ENCODE data around the gene PDLIM4. TPM values are rescaled to one million over a fixed set of nuclear protein-coding genes. Genes with fewer than 3 reads are reported as not detected.

Gene PDLIM4
- polyA plus RNA-seq, 1 experiment: 31.0 TPM

GRCh38 chr5:132211787-132212186, 45.7 kb upstream of the PDLIM4 start:
- H3K4me3 ChIP-seq (ENCODE audit: low read depth, low read length): no peak overlapping the region
- CTCF ChIA-PET: interaction anchor here (0.9 to 1.3 kb wide), 7 partner anchors 11 to 149 kb away, joined by 3 to 4 read pairs (median 3); partner anchors contain the start of gene P4HA2
- H3K27me3 ChIP-seq (ENCODE audit: control insufficient read depth, insufficient read depth, low read length): no peaks in the 10 kb centered on the region
- DNase-seq (ENCODE audit: low read depth): no peak
- TF ChIP-seq CTCF (IDR thresholded peaks at IDR 0.05; ENCODE audit: insufficient read depth, low read depth, low read length): no peak
- peaks cover 36% of the 10 kb centered on the region for H3K36me3 ChIP-seq (ENCODE audit: control insufficient read depth, insufficient read depth, low read length)
- POLR2A ChIA-PET: no interaction called here

- no peak overlapping the region for H3K4me3 ChIP-seq (ENCODE audit: low read depth, low read length)
- no peak for TF ChIP-seq CTCF (IDR thresholded peaks at IDR 0.05; ENCODE audit: insufficient read depth, low read depth, low read length)
- no peaks in the 10 kb centered on the region for H3K27me3 ChIP-seq (ENCODE audit: control insufficient read depth, insufficient read depth, low read length)
- DNase-seq (ENCODE audit: low read depth): no peak
- ChIA-PET CTCF (no interaction called here), POLR2A (no interaction called here)
- H3K36me3 ChIP-seq (ENCODE audit: control insufficient read depth, insufficient read depth, low read length): peaks cover 42% of the 10 kb centered on the region
Measured at GRCh38 chr5:132213666-132214065, 43.8 kb upstream of the PDLIM4 start.

- TF ChIP-seq CTCF (IDR thresholded peaks at IDR 0.05; ENCODE audit: insufficient read depth, low read depth, low read length): no peak
- no peaks in the 10 kb centered on the region for H3K27me3 ChIP-seq (ENCODE audit: control insufficient read depth, insufficient read depth, low read length)
- DNase-seq (ENCODE audit: low read depth): no peak
- H3K4me3 ChIP-seq (ENCODE audit: low read depth, low read length): no peak overlapping the region
- H3K36me3 ChIP-seq (ENCODE audit: control insufficient read depth, insufficient read depth, low read length): peaks cover 42% of the 10 kb centered on the region
- ChIA-PET POLR2A (no interaction called here), CTCF (interaction anchor here (1.1 to 1.4 kb wide), 2 partner anchors 25 to 151 kb away, joined by 3 to 4 read pairs; no protein-coding TSS in a partner anchor)
Measured at GRCh38 chr5:132214491-132214890, 43.0 kb upstream of the PDLIM4 start.

GRCh38 chr5:132215329-132215728, 42.2 kb upstream of the PDLIM4 start:
- H3K4me3 ChIP-seq (ENCODE audit: low read depth, low read length): no peak overlapping the region
- no peak for TF ChIP-seq CTCF (IDR thresholded peaks at IDR 0.05; ENCODE audit: insufficient read depth, low read depth, low read length)
- ChIA-PET POLR2A (interaction anchor here (1.1 kb wide), 1 partner anchor 10 kb away, joined by 4 read pairs; no protein-coding TSS in a partner anchor), CTCF (interaction anchor here (1.0 to 3.0 kb wide), 6 partner anchors 10 to 152 kb away, joined by 3 to 12 read pairs (median 4); no protein-coding TSS in a partner anchor)
- no peaks in the 10 kb centered on the region for H3K27me3 ChIP-seq (ENCODE audit: control insufficient read depth, insufficient read depth, low read length)
- peaks cover 37% of the 10 kb centered on the region for H3K36me3 ChIP-seq (ENCODE audit: control insufficient read depth, insufficient read depth, low read length)
- peak; percentile 90 for DNase-seq (ENCODE audit: low read depth)

DNA sequence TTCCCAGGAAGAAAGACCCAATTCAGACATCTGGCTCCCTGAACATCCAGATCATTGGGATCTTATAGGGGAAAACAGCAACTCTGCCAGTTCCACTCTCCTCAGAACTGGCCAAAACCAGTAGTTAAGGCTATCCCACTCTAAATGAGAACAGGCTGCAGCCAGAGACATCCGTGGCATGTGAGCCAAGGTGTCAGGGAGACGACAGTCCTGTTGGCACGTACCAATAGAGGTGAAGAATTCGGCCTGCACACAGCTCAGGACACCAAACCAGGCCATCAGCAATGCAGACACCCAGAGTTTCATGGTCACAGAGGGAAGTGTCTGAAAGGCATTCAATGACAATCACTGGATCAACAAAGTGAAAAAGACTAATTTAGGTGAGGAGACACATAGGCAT, 39.2 kb upstream of the PDLIM4 start:
- H3K36me3 ChIP-seq (ENCODE audit: control insufficient read depth, insufficient read depth, low read length): peaks cover 22% of the 10 kb centered on the region
- ChIA-PET CTCF (interaction anchor here (1.0 to 1.4 kb wide), 4 partner anchors 9 to 76 kb away, joined by 4 to 5 read pairs (median 4); partner anchors contain the start of genes P4HA2 and SLC22A4), POLR2A (no interaction called here)
- H3K4me3 ChIP-seq (ENCODE audit: low read depth, low read length): no peak overlapping the region
- DNase-seq (ENCODE audit: low read depth): no peak
- TF ChIP-seq CTCF (IDR thresholded peaks at IDR 0.05; ENCODE audit: insufficient read depth, low read depth, low read length): no peak
- H3K27me3 ChIP-seq (ENCODE audit: control insufficient read depth, insufficient read depth, low read length): no peaks in the 10 kb centered on the region
